Astrocyte (in vitro differentiated cells and primary cell): ENCODE results near the gene THOP1. TPM values are rescaled to one million over a fixed set of nuclear protein-coding genes. Genes with fewer than 3 reads are reported as not detected.

Experiments
- DNase-seq: peaks from one replicate; pipeline ENCODE4 v3.0.0-alpha.2; 2010; ENCODE audit warnings: low read depth
- FAIRE-seq: peaks from 2 replicates; lab custom pipeline; 2011; peaks lifted over from hg19 to GRCh38; lab: Jason Lieb, UNC
- H2AFZ ChIP-seq: 2 replicates; pipeline ENCODE4 v1.6.0; 2012; ENCODE audit warnings: low read depth, low read length, inconsistent platforms
- H3K27ac ChIP-seq: 2 replicates; pipeline ENCODE4 v1.5.1; 2011; ENCODE audit warnings: low read depth, low read length, inconsistent platforms
- H3K27me3 ChIP-seq: 2 replicates; pipeline ENCODE4 v1.6.0; 2011; ENCODE audit warnings: low read length, inconsistent platforms; ENCODE audit not compliant: insufficient read depth
- H3K36me3 ChIP-seq: 2 replicates; pipeline ENCODE4 v1.5.1; 2011; ENCODE audit warnings: low read length, inconsistent platforms; ENCODE audit not compliant: insufficient read depth
- H3K4me1 ChIP-seq: 2 replicates; pipeline ENCODE4 v1.5.1; 2011; ENCODE audit warnings: low read length, inconsistent platforms; ENCODE audit not compliant: insufficient read depth
- H3K4me2 ChIP-seq: 2 replicates; pipeline ENCODE4 v1.6.0; 2012; ENCODE audit warnings: low read length, inconsistent platforms
- H3K4me3 ChIP-seq: 2 replicates; pipeline ENCODE4 v1.5.1; 2011; ENCODE audit warnings: low read depth, mild to moderate bottlenecking, low read length, inconsistent platforms; ENCODE audit not compliant: insufficient read depth
- H3K79me2 ChIP-seq: 2 replicates; pipeline ENCODE4 v1.6.0; 2012; ENCODE audit warnings: mild to moderate bottlenecking, low read length, inconsistent platforms; ENCODE audit not compliant: insufficient read depth
- H3K9ac ChIP-seq: 2 replicates; pipeline ENCODE4 v1.6.0; 2012; ENCODE audit warnings: mild to moderate bottlenecking, low read length, inconsistent platforms
- H3K9me3 ChIP-seq: 2 replicates; pipeline ENCODE4 v1.5.1; 2012; ENCODE audit warnings: low read depth, mild to moderate bottlenecking, low read length, inconsistent platforms; ENCODE audit not compliant: insufficient read depth
- H4K20me1 ChIP-seq: 2 replicates; pipeline ENCODE4 v1.6.0; 2012; ENCODE audit warnings: low read length, inconsistent platforms; ENCODE audit not compliant: insufficient read depth
- H3K27ac Mint-ChIP-seq: one replicate; pipeline ENCODE4 v1.8.0; 2021; ENCODE audit warnings: mild to moderate bottlenecking, mixed read lengths; ENCODE audit not compliant: unreplicated experiment
- H3K27me3 Mint-ChIP-seq: one replicate; pipeline ENCODE4 v1.8.0; 2021; ENCODE audit warnings: low read depth, mixed read lengths; ENCODE audit not compliant: unreplicated experiment
- H3K36me3 Mint-ChIP-seq: one replicate; pipeline ENCODE4 v1.8.0; 2021; ENCODE audit warnings: low read depth, mixed read lengths; ENCODE audit not compliant: unreplicated experiment
- H3K4me1 Mint-ChIP-seq: one replicate; pipeline ENCODE4 v1.8.0; 2021; ENCODE audit warnings: low read depth, mixed read lengths; ENCODE audit not compliant: unreplicated experiment
- H3K4me3 Mint-ChIP-seq: one replicate; pipeline ENCODE4 v1.8.0; 2021; ENCODE audit warnings: mild to moderate bottlenecking, moderate library complexity, mixed read lengths; ENCODE audit not compliant: unreplicated experiment
- H3K9me3 Mint-ChIP-seq: one replicate; pipeline ENCODE4 v1.8.0; 2021; ENCODE audit warnings: mild to moderate bottlenecking, mixed read lengths; ENCODE audit not compliant: unreplicated experiment
- CTCF ChIP-seq: IDR thresholded peaks from 2 replicates; pipeline ENCODE4 v1.5.1; 2011; ENCODE audit warnings: low read depth, mild to moderate bottlenecking, inconsistent platforms, low read length, moderate library complexity; ENCODE audit not compliant: insufficient read depth
- EZH2 ChIP-seq: IDR thresholded peaks from 2 replicates; pipeline ENCODE4 v1.6.1; 2012; ENCODE audit warnings: mild to moderate bottlenecking, low read length, inconsistent platforms; ENCODE audit not compliant: insufficient read depth
- total RNA-seq: library from RNA; stranded (reverse); gene quantifications from 2 replicates; pipeline ENCODE4 v1.2.1, GENCODE V29; 2021

Gene THOP1
- total RNA-seq, 1 donor from 2014 or later, result 73.4 TPM

GRCh38 chr19:2739602-2740313, 45.5 kb upstream of the THOP1 start, which contains the start of gene SLC39A3:
Gene SLC39A3, minus strand, starts transcription at chr19:2740017. Its CDS starts 2,760 bp downstream, at chr19:2737257.
- Histone ChIP-seq H3K36me3 (peaks cover 5% of the 10 kb centered on the region), H3K4me2 (peak within 1 kb of the TSS; percentile 86), H3K4me1 (peaks cover 5% of the 10 kb centered on the region), H2AFZ (peak within 1 kb of the TSS; percentile 81), H3K79me2 (peaks cover 7% of the 10 kb centered on the region), H4K20me1 (peaks cover 12% of the 10 kb centered on the region), H3K27me3 (no peaks in the 10 kb centered on the region), H3K9me3 (peaks cover 3% of the 10 kb centered on the region), H3K9ac (peak within 1 kb of the TSS; percentile 81), H3K27ac (peak within 1 kb of the TSS; percentile 13), H3K4me3 (peak within 1 kb of the TSS; percentile 86)
- Mint-ChIP-seq H3K36me3 (peaks cover 15% of the 10 kb centered on the region), H3K27ac (no peak within 1 kb of the TSS), H3K4me1 (no peaks in the 10 kb centered on the region), H3K9me3 (no peaks in the 10 kb centered on the region), H3K4me3 (peak within 1 kb of the TSS; percentile 86), H3K27me3 (peaks cover 27% of the 10 kb centered on the region)
- peak; percentile 96 for DNase-seq
- no peak for FAIRE-seq
- TF ChIP-seq EZH2 (no peak), CTCF (no peak)

GRCh38 chr19:2740314-2740656, 45.0 kb upstream of the THOP1 start:
- no peak overlapping the region for H3K4me2 ChIP-seq
- H3K36me3 Mint-ChIP-seq, result peaks cover 15% of the 10 kb centered on the region

More at GRCh38 chr19:2740314-2740656, 45.0 kb upstream of the THOP1 start:
- Mint-ChIP-seq H3K4me3 (peak overlapping the region; percentile 68), H3K27me3 (peaks cover 31% of the 10 kb centered on the region), H3K9me3 (no peaks in the 10 kb centered on the region), H3K27ac (no peak overlapping the region), H3K4me1 (no peaks in the 10 kb centered on the region)
- peaks cover 5% of the 10 kb centered on the region for H3K4me1 ChIP-seq
- no peak overlapping the region for H2AFZ ChIP-seq
- no peaks in the 10 kb centered on the region for H3K27me3 ChIP-seq
- peaks cover 3% of the 10 kb centered on the region for H3K9me3 ChIP-seq
- DNase-seq (no peak), FAIRE-seq (peak; percentile 13)
- H3K9ac ChIP-seq, result no peak overlapping the region
- H4K20me1 ChIP-seq, result peaks cover 12% of the 10 kb centered on the region
- no peak for TF ChIP-seq EZH2
- no peak for TF ChIP-seq CTCF
- H3K79me2 ChIP-seq, result peaks cover 7% of the 10 kb centered on the region
- H3K4me3 ChIP-seq, result no peak overlapping the region
- H3K36me3 ChIP-seq, result peaks cover 5% of the 10 kb centered on the region
- no peak overlapping the region for H3K27ac ChIP-seq
